ENCODE measurements around the gene CCDC85C.

Gene CCDC85C

DNA sequence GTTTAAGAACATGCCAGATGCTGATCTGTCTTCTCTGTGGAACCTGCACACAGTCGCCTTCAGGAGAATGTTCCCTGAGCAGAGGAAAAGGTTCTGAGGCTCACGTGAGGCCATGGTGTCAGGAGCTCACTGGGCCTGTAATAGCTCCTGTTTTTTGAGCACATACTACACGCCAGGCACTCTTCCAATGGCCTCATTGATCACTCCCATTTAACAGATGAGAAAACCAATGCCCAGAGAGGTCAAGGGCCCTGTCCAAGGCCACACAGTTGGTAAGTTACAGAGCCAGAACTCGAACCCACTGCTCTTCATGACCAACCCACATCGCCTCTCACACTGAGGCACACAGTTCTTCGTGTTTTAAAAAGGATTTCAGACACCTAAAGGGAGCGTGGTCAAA is 33.6 kb upstream of the CCDC85C start:
- DNase-seq (ENCODE audit: low read depth in 2 of 2): no peak
- TF ChIP-seq CTCF (IDR thresholded peaks at IDR 0.05; ENCODE audit: low read depth, low read length): no peak

DNA sequence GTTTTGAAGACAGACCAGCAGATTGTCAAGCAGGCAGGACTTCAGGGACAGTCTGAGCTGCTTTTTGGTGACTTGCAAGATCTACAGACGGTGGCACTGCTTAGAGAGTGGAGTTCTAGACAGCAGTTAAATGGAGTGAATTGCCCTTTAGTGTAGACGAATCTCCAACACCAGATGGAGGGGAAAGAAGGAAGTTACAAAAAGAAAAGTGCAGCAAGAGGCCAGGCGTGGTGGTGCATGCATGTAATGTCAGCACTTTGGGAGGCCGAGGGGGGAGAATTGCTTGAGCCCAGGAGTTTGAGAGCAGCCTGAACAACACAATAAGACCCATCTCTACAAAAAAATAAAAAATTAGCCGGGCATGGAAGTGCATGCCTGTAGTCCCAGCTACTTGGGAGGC is 32.5 kb upstream of the CCDC85C start:
- no peak for TF ChIP-seq CTCF (IDR thresholded peaks at IDR 0.05; ENCODE audit: low read depth, low read length)
- no peak overlapping the region for H3K4me3 ChIP-seq (replicated peaks in 1 of 2; ENCODE audit: low read depth in 2 of 2, low read length in 2 of 2)
- DNase-seq (ENCODE audit: low read depth in 2 of 2): no peak

More for the DNA sequence above, 33.6 kb upstream of the CCDC85C start:
- H3K4me3 ChIP-seq (replicated peaks in 1 of 2; ENCODE audit: low read depth in 2 of 2, low read length in 2 of 2): no peak overlapping the region

DNA sequence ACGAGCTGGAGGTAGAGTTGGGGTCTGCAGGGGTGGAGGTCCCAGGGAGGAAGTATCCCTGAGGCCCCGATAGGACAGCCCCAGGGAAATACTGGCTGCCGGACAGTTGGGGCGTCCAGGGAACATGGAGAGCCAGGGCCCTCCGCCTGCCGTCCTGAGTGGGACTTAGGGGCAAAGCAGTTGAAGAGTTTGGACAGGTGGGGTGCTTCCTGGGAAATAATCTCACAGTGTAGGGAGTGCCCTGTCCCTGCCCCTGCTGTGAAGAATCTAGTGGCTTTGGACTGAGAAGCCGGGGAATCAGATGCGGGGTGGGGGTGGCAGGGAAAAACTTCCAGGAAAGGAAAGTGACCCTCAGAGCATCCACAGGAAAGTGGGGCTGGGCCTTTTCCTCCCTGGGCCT is 31.1 kb upstream of the CCDC85C start:
- TF ChIP-seq CTCF (IDR thresholded peaks at IDR 0.05; ENCODE audit: low read depth, low read length): no peak
- no peak overlapping the region for H3K4me3 ChIP-seq (replicated peaks in 1 of 2; ENCODE audit: low read depth in 2 of 2, low read length in 2 of 2)
- no peak for DNase-seq (ENCODE audit: low read depth in 2 of 2)

GRCh38 chr14:99634443-99634842 is 30.4 kb upstream of the CCDC85C start:
- no peak for DNase-seq (ENCODE audit: low read depth in 2 of 2)
- H3K4me3 ChIP-seq (replicated peaks in 1 of 2; ENCODE audit: low read depth in 2 of 2, low read length in 2 of 2): no peak overlapping the region
- TF ChIP-seq CTCF (IDR thresholded peaks at IDR 0.05; ENCODE audit: low read depth, low read length): no peak

GRCh38 chr14:99633918-99634317 is 29.9 kb upstream of the CCDC85C start:
- no peak for DNase-seq (ENCODE audit: low read depth in 2 of 2)
- H3K4me3 ChIP-seq (replicated peaks in 1 of 2; ENCODE audit: low read depth in 2 of 2, low read length in 2 of 2): no peak overlapping the region
- no peak for TF ChIP-seq CTCF (IDR thresholded peaks at IDR 0.05; ENCODE audit: low read depth, low read length)

DNA sequence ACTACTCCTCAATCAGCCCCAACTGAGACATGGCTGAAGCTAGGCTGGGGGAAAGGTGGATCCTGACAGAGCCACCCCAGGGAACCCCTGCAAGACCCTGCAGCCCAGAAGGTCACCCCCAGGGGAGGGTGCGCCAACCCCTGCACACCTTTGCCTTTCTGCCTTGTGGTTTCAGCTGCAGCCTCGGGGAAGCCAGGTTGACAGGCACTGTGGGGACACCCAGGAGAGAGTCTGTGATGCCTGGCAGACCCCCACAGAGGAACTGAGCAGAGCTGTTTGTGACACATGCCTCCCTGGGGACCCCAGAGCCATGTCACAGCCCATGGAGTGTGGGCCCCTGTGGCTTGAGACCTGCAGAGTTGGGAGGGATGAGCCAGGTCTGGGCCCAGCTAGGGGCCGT is 29.1 kb upstream of the CCDC85C start:
- DNase-seq (ENCODE audit: low read depth in 2 of 2): no peak
- TF ChIP-seq CTCF (IDR thresholded peaks at IDR 0.05; ENCODE audit: low read depth, low read length): no peak
- no peak overlapping the region for H3K4me3 ChIP-seq (replicated peaks in 1 of 2; ENCODE audit: low read depth in 2 of 2, low read length in 2 of 2)

DNA sequence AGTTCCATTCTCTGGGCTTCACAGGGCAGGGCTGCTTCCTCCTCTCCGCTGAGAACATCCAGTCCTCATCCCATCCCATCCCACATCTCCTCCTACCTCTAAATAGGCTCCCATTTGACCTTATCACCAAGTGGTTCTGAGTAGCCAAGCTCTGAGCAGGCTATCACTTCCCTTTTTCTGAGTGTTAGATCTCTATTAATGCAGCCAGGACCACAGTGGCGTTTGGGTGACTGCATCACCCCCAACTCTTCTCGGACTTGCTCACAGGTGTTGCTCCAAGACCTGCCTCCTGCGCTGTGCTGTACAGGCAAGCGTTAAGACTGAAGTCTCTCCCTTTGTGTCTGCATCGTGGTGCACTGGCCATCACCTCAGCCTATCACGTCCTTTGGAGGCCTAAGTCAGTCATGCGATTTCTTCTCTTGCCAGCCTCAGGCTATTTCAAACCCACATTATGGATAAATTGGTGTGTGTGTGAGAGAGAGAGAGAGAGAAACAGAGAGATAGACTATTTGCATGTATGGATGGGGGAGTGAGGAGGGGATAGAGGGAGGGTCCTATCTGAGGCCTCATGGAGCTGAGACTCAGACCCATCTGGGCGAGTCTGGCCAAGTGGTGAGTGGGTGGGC is 28.5 kb upstream of the CCDC85C start:
- no peak for DNase-seq (ENCODE audit: low read depth in 2 of 2)
- no peak for TF ChIP-seq CTCF (IDR thresholded peaks at IDR 0.05; ENCODE audit: low read depth, low read length)
- H3K4me3 ChIP-seq (replicated peaks in 1 of 2; ENCODE audit: low read depth in 2 of 2, low read length in 2 of 2): no peak overlapping the region

All from cardiac fibroblast (primary cell).